CD8-positive, alpha-beta memory T cell (primary cell): Measurements from ENCODE around the gene RASSF5. TPM values are rescaled to one million over a fixed set of nuclear protein-coding genes. Genes with fewer than 3 reads are reported as not detected.

Source experiments
- CTCF ChIA-PET: fragments of 350-600 bp; sonication (Branson Sonifier 250); formaldehyde crosslinking; loops from one replicate; lab custom pipeline; 2021; ENCODE audit warnings: antibody characterized with exemption; lab: Charles Lee
- POLR2A ChIA-PET: fragments of 350-600 bp; sonication (Branson Sonifier 250); formaldehyde crosslinking; loops from one replicate; lab custom pipeline; 2021; ENCODE audit warnings: antibody characterized with exemption; lab: Charles Lee
- DNase-seq, 5 donors: peaks; one replicate each; pipeline versions ENCODE4 v3.0.0 to v3.0.0-alpha.2; 2020 to 2022; ENCODE audit warnings: mixed read lengths in 1 of 5
- H3K27ac ChIP-seq: one replicate; pipeline ENCODE4 v1.7.0; 2013; ENCODE audit warnings: low read depth, mild to moderate bottlenecking, low read length, moderate library complexity
- H3K27me3 ChIP-seq: 2 replicates; pipeline ENCODE4 v1.7.0; 2013; ENCODE audit warnings: low read length, mild to moderate bottlenecking; ENCODE audit not compliant: insufficient read depth, poor library complexity, severe bottlenecking
- H3K36me3 ChIP-seq: 2 replicates; pipeline ENCODE4 v1.7.0; 2013; ENCODE audit warnings: mild to moderate bottlenecking, low read length, moderate library complexity; ENCODE audit not compliant: insufficient read depth
- H3K4me1 ChIP-seq: 2 replicates; pipeline ENCODE4 v1.7.0; 2013; ENCODE audit warnings: mild to moderate bottlenecking, low read length, moderate library complexity; ENCODE audit not compliant: insufficient read depth
- H3K4me3 ChIP-seq: 2 replicates; pipeline ENCODE4 v1.7.0; 2013; ENCODE audit warnings: mild to moderate bottlenecking, low read length
- H3K9me3 ChIP-seq: 2 replicates; pipeline ENCODE4 v1.7.0; 2013; ENCODE audit warnings: mild to moderate bottlenecking, low read length
- H3K27ac Mint-ChIP-seq, 8 donors: one replicate each; pipeline ENCODE4 v1.8.0; 2020 to 2021; ENCODE audit warnings: mixed read lengths in 8 of 8, mild to moderate bottlenecking in 6 of 8, inconsistent platforms in 3 of 8, moderate library complexity in 3 of 8
- H3K27me3 Mint-ChIP-seq, 2 donors: one replicate each; pipeline ENCODE4 v1.8.0; 2020 to 2021; ENCODE audit warnings: mixed read lengths in 2 of 2, mild to moderate bottlenecking in 1 of 2, moderate library complexity in 1 of 2
- H3K36me3 Mint-ChIP-seq, 3 donors: one replicate each; pipeline ENCODE4 v1.8.0; 2020 to 2021; ENCODE audit warnings: mixed read lengths in 3 of 3, inconsistent platforms in 1 of 3, mild to moderate bottlenecking in 1 of 3
- H3K4me1 Mint-ChIP-seq, 3 donors: one replicate each; pipeline ENCODE4 v1.8.0; 2020 to 2021; ENCODE audit warnings: mixed read lengths in 3 of 3, inconsistent platforms in 1 of 3, mild to moderate bottlenecking in 1 of 3
- H3K4me3 Mint-ChIP-seq, 7 donors: one replicate each; pipeline ENCODE4 v1.8.0; 2020 to 2021; ENCODE audit warnings: mixed read lengths in 7 of 7, mild to moderate bottlenecking in 6 of 7, moderate library complexity in 4 of 7, inconsistent platforms in 2 of 7
- H3K9me3 Mint-ChIP-seq, 5 donors: one replicate each; pipeline ENCODE4 v1.8.0; 2020 to 2022; ENCODE audit warnings: mixed read lengths in 5 of 5, mild to moderate bottlenecking in 3 of 5, moderate library complexity in 2 of 5, inconsistent platforms in 1 of 5
- polyA plus RNA-seq: library from polyadenylated mRNA; unstranded; fragments of 300-500 nt; fragmentation: Illumina TruSeq; gene quantifications from one replicate; pipeline ENCODE4 v1.2.3, GENCODE V29; 2021
- total RNA-seq, 2 experiments: library from RNA; stranded (reverse); gene quantifications; one replicate each; pipeline ENCODE4 v1.2.3, GENCODE V29; 2021

RASSF5 gene
- total and polyA plus RNA-seq, 3 experiments from 2014 or later, result 163 to 329 (median 165) TPM

GRCh38 chr1:206498685-206499084 is 8.6 kb upstream of the RASSF5 start:
- ChIA-PET POLR2A (no interaction called here), CTCF (interaction anchor here (0.8 to 1.3 kb wide), 2 partner anchors 37 to 46 kb away, joined by 3 to 6 read pairs; no protein-coding TSS in a partner anchor)
- Histone ChIP-seq H3K4me3 (no peak overlapping the region), H3K4me1 (peaks cover 4% of the 10 kb centered on the region), H3K36me3 (peaks cover 19% of the 10 kb centered on the region), H3K27me3 (no peaks in the 10 kb centered on the region), H3K9me3 (no peaks in the 10 kb centered on the region), H3K27ac (no peak overlapping the region)
- no peak for DNase-seq
- Mint-ChIP-seq H3K27me3 (no peaks in the 10 kb centered on the region), H3K27ac (peak overlapping the region in 4 of 8 donors; percentile 36 to 82 (median 60)), H3K4me3 (no peak overlapping the region), H3K36me3 (peaks cover 0 to 56% (median 0%) of the 10 kb centered on the region in 3 donors), H3K9me3 (no peaks in the 10 kb centered on the region), H3K4me1 (peaks cover 5 to 7% (median 6%) of the 10 kb centered on the region in 3 donors)

GRCh38 chr1:206500046-206500445 is 7.3 kb upstream of the RASSF5 start:
- Mint-ChIP-seq H3K27me3 (no peaks in the 10 kb centered on the region), H3K36me3 (peaks cover 0 to 44% (median 0%) of the 10 kb centered on the region in 3 donors), H3K27ac (peak overlapping the region in 1 of 8 donors; percentile 11), H3K9me3 (no peaks in the 10 kb centered on the region), H3K4me1 (peaks cover 18 to 21% (median 19%) of the 10 kb centered on the region in 3 donors), H3K4me3 (no peak overlapping the region)
- ChIA-PET CTCF (interaction anchor here (1.0 to 1.3 kb wide), 3 partner anchors 10 to 45 kb away, joined by 3 to 6 read pairs (median 3); no protein-coding TSS in a partner anchor), POLR2A (no interaction called here)
- Histone ChIP-seq H3K4me3 (no peak overlapping the region), H3K36me3 (peaks cover 9% of the 10 kb centered on the region), H3K9me3 (no peaks in the 10 kb centered on the region), H3K27me3 (no peaks in the 10 kb centered on the region), H3K27ac (no peak overlapping the region), H3K4me1 (peaks cover 13% of the 10 kb centered on the region)
- DNase-seq, result no peak

GRCh38 chr1:206501881-206502280 is 5.5 kb upstream of the RASSF5 start:
- Histone ChIP-seq H3K27me3 (no peaks in the 10 kb centered on the region), H3K9me3 (no peaks in the 10 kb centered on the region), H3K36me3 (peaks cover 2% of the 10 kb centered on the region), H3K27ac (peak overlapping the region; percentile 54), H3K4me1 (peaks cover 23% of the 10 kb centered on the region), H3K4me3 (no peak overlapping the region)
- Mint-ChIP-seq H3K4me1 (peaks cover 31 to 38% (median 34%) of the 10 kb centered on the region in 3 donors), H3K9me3 (no peaks in the 10 kb centered on the region), H3K27me3 (no peaks in the 10 kb centered on the region), H3K36me3 (peaks cover 0 to 26% (median 0%) of the 10 kb centered on the region in 3 donors), H3K27ac (peak overlapping the region in 4 of 8 donors; percentile 17 to 52 (median 32)), H3K4me3 (no peak overlapping the region)
- ChIA-PET CTCF (interaction anchor here (1.3 kb wide), 1 partner anchor 9 kb away, joined by 3 read pairs; no protein-coding TSS in a partner anchor), POLR2A (no interaction called here)
- no peak for DNase-seq

GRCh38 chr1:206502403-206502802 is 4.9 kb upstream of the RASSF5 start:
- Histone ChIP-seq H3K36me3 (no peaks in the 10 kb centered on the region), H3K9me3 (no peaks in the 10 kb centered on the region), H3K27ac (no peak overlapping the region), H3K4me3 (no peak overlapping the region), H3K4me1 (peaks cover 23% of the 10 kb centered on the region), H3K27me3 (no peaks in the 10 kb centered on the region)
- no peaks in the 10 kb centered on the region for H3K9me3 Mint-ChIP-seq
- H3K4me3 Mint-ChIP-seq, result no peak overlapping the region
- H3K36me3 Mint-ChIP-seq, result peaks cover 0 to 21% (median 0%) of the 10 kb centered on the region in 3 donors
- peak overlapping the region in 5 of 8 donors; percentile 19 to 73 (median 52) for H3K27ac Mint-ChIP-seq
- peaks cover 31 to 43% (median 34%) of the 10 kb centered on the region in 3 donors for H3K4me1 Mint-ChIP-seq
- CTCF ChIA-PET, result interaction anchor here (1.0 kb wide), 1 partner anchor 110 kb away, joined by 4 read pairs; the partner anchor contains the start of gene EIF2D
- POLR2A ChIA-PET, result no interaction called here
- DNase-seq, result no peak
- H3K27me3 Mint-ChIP-seq, result no peaks in the 10 kb centered on the region

GRCh38 chr1:206502812-206503211 is 4.5 kb upstream of the RASSF5 start:
- Mint-ChIP-seq H3K27me3 (no peaks in the 10 kb centered on the region), H3K36me3 (peaks cover 0 to 20% (median 0%) of the 10 kb centered on the region in 3 donors), H3K9me3 (no peaks in the 10 kb centered on the region), H3K4me3 (no peak overlapping the region), H3K27ac (peak overlapping the region in 4 of 8 donors; percentile 3 to 73 (median 42)), H3K4me1 (peaks cover 31 to 43% (median 34%) of the 10 kb centered on the region in 3 donors)
- ChIA-PET CTCF (interaction anchor here (1.0 kb wide), 1 partner anchor 110 kb away, joined by 4 read pairs; the partner anchor contains the start of gene EIF2D), POLR2A (no interaction called here)
- Histone ChIP-seq H3K9me3 (no peaks in the 10 kb centered on the region), H3K4me3 (no peak overlapping the region), H3K27me3 (no peaks in the 10 kb centered on the region), H3K4me1 (peaks cover 23% of the 10 kb centered on the region), H3K27ac (no peak overlapping the region), H3K36me3 (no peaks in the 10 kb centered on the region)
- DNase-seq, result no peak

- H3K27ac Mint-ChIP-seq, result peak overlapping the region; percentile 16 to 84 (median 52)
- Histone ChIP-seq H3K27ac (peak overlapping the region; percentile 60), H3K9me3 (no peaks in the 10 kb centered on the region), H3K4me3 (no peak overlapping the region), H3K4me1 (peaks cover 32% of the 10 kb centered on the region), H3K36me3 (no peaks in the 10 kb centered on the region), H3K27me3 (peaks cover 7% of the 10 kb centered on the region)
- peak overlapping the region in 4 of 7 donors; percentile 16 to 89 (median 30) for H3K4me3 Mint-ChIP-seq
- peak in 1 of 5 donors; percentile 12 for DNase-seq
- peaks cover 5 to 7% of the 10 kb centered on the region in 2 donors for H3K27me3 Mint-ChIP-seq
- peaks cover 34 to 53% (median 43%) of the 10 kb centered on the region in 3 donors for H3K4me1 Mint-ChIP-seq
- H3K9me3 Mint-ChIP-seq, result no peaks in the 10 kb centered on the region
- peaks cover 0 to 10% (median 0%) of the 10 kb centered on the region in 3 donors for H3K36me3 Mint-ChIP-seq
- ChIA-PET POLR2A (no interaction called here), CTCF (interaction anchor here (1.0 to 1.5 kb wide), 2 partner anchors 41 to 80 kb away, joined by 3 to 4 read pairs; no protein-coding TSS in a partner anchor)
Measured at GRCh38 chr1:206503591-206504362, 3.6 kb upstream of the RASSF5 start.

GRCh38 chr1:206504363-206504713 is 3.0 kb upstream of the RASSF5 start:
- no peaks in the 10 kb centered on the region for H3K36me3 ChIP-seq
- Mint-ChIP-seq H3K9me3 (no peaks in the 10 kb centered on the region), H3K27ac (peak overlapping the region in 6 of 8 donors; percentile 16 to 84 (median 30)), H3K4me1 (peaks cover 37 to 56% (median 48%) of the 10 kb centered on the region in 3 donors), H3K36me3 (peaks cover 0 to 6% (median 0%) of the 10 kb centered on the region in 3 donors), H3K4me3 (peak overlapping the region in 5 of 7 donors; percentile 16 to 89 (median 41)), H3K27me3 (peaks cover 10% of the 10 kb centered on the region in 2 donors)
- H3K27me3 ChIP-seq, result peaks cover 11% of the 10 kb centered on the region
- no peaks in the 10 kb centered on the region for H3K9me3 ChIP-seq
- no peak for DNase-seq
- CTCF ChIA-PET, result interaction anchor here (1.5 kb wide), 1 partner anchor 80 kb away, joined by 4 read pairs; no protein-coding TSS in a partner anchor
- no peak overlapping the region for H3K4me3 ChIP-seq
- H3K27ac ChIP-seq, result peak overlapping the region; percentile 25
- POLR2A ChIA-PET, result interaction anchor here (0.8 kb wide), 1 partner anchor 1070 kb away, joined by 3 read pairs; no protein-coding TSS in a partner anchor
- peaks cover 35% of the 10 kb centered on the region for H3K4me1 ChIP-seq
